Gastrocnemius medialis (tissue), 4 donors: ENCODE results near the gene EIF2AK2. TPM values are rescaled to one million over a fixed set of nuclear protein-coding genes. Genes with fewer than 3 reads are reported as not detected.

Experiments
- ATAC-seq, 2 donors: fragments of 150-250 bp; one replicate each; pipeline ENCODE4 v1.9.1; 2016
- DNase-seq, 2 donors: peaks; one replicate each; pipeline ENCODE4 v3.0.0-alpha.2; 2019
- H3K27ac ChIP-seq, 4 donors: fragments of 200-600 bp; sonication (generic); 1 replicate in 1 of 4; 2 replicates in 3 of 4; pipeline ENCODE4 v1.5.1; 2016 to 2018; ENCODE audit warnings: mild to moderate bottlenecking in 2 of 4, moderate library complexity in 1 of 4
- H3K27me3 ChIP-seq, 3 donors: fragments of 200-600 bp; sonication (generic) in 2 of 3; 1 replicate in 1 of 3; 2 replicates in 2 of 3; pipeline versions ENCODE4 v1.5.1 to v1.6.0; 2016 to 2019; ENCODE audit warnings: mild to moderate bottlenecking in 1 of 3, moderate library complexity in 1 of 3
- H3K36me3 ChIP-seq, 2 donors: fragments of 200-600 bp; sonication (generic) in 1 of 2; one replicate each; pipeline ENCODE4 v1.5.1; 2017 to 2018
- H3K4me1 ChIP-seq, 2 donors: fragments of 200-600 bp; sonication (generic) in 1 of 2; one replicate each; pipeline ENCODE4 v1.5.1; 2016 to 2017; ENCODE audit warnings: mild to moderate bottlenecking in 2 of 2
- H3K4me3 ChIP-seq, 4 donors: fragments of 200-600 bp; sonication (generic) in 3 of 4; 1 replicate in 1 of 4; 2 replicates in 3 of 4; pipeline ENCODE4 v1.5.1; 2016 to 2019; ENCODE audit warnings: mild to moderate bottlenecking in 2 of 4
- H3K9me3 ChIP-seq, 3 donors: fragments of 200-600 bp; sonication (generic) in 2 of 3; 1 replicate in 1 of 3; 2 replicates in 2 of 3; pipeline ENCODE4 v1.5.1; 2016 to 2019
- CTCF ChIP-seq, 5 experiments: fragments of 450-650 bp in 3 of 5; fragments of 200-600 bp in 2 of 5; sonication (generic) in 2 of 5; IDR thresholded peaks in 4 of 5; conservative IDR thresholded peaks in 1 of 5; 1 replicate in 4 of 5; 2 replicates in 1 of 5; pipeline ENCODE4 v1.5.1; 2016 to 2019; ENCODE audit warnings: antibody characterized with exemption in 5 of 5, mild to moderate bottlenecking in 3 of 5, moderate library complexity in 3 of 5
- POLR2A ChIP-seq, 2 donors: fragments of 450-650 bp; IDR thresholded peaks; one replicate each; pipeline ENCODE4 v1.6.1; 2017; ENCODE audit warnings: antibody characterized with exemption in 2 of 2, mild to moderate bottlenecking in 2 of 2, moderate library complexity in 2 of 2
- in situ Hi-C, 4 donors: fragments of 200-750 bp; cut with MboI; loops; one replicate each; pipeline versions ENCODE4 v1.15.0 to v1.8.0; 2017; ENCODE audit warnings: low sequenced_read_pairs in 4 of 4
- intact Hi-C: fragments of 100-400 bp; cut with DNase I; formaldehyde crosslinking; loops from one replicate; pipeline ENCODE4 v1.15.1; 2023; ENCODE audit warnings: low total_unique reads
- total RNA-seq, 4 donors: library from RNA; depleted of rRNA; stranded (reverse); fragments of >200 nt; gene quantifications; one replicate each; pipeline versions ENCODE4 v1.1.0 to v1.2.3, GENCODE V29; 2016

The EIF2AK2 gene
- total RNA-seq, 4 donors from 2014 or later, result 3.9 to 11.0 (median 6.9) TPM

- in situ Hi-C loops, result loop anchor here in 2 of 4 donors (25.0 kb wide), 1 partner anchor 719 kb away; no protein-coding TSS in a partner anchor
Observed at GRCh38 chr2:37168217-37168981, 11.6 kb upstream of the EIF2AK2 start.

GRCh38 chr2:37167636-37168180 is 10.9 kb upstream of the EIF2AK2 start:
- intact Hi-C loops, result no loop called here
- no peak for DNase-seq

More at GRCh38 chr2:37168217-37168981, 11.6 kb upstream of the EIF2AK2 start:
- no peaks in the 10 kb centered on the region for H3K36me3 ChIP-seq
- no peaks in the 10 kb centered on the region for H3K27me3 ChIP-seq
- intact Hi-C loops, result no loop called here
- no peaks in the 10 kb centered on the region for H3K4me1 ChIP-seq
- no peak for ATAC-seq
- H3K9me3 ChIP-seq, result no peaks in the 10 kb centered on the region
- H3K27ac ChIP-seq, result no peak overlapping the region
- DNase-seq, result no peak
- no peak for TF ChIP-seq POLR2A (IDR thresholded peaks at IDR 0.05)
- peak in 2 of 5 experiments; percentile 42 to 56 for TF ChIP-seq CTCF (IDR thresholded peaks at IDR 0.05 in 4 of 5, conservative IDR thresholded peaks at IDR 0.05 in 1 of 5)
- H3K4me3 ChIP-seq, result no peak overlapping the region

GRCh38 chr2:37164757-37165156 is 8.0 kb upstream of the EIF2AK2 start:
- Histone ChIP-seq H3K9me3 (no peaks in the 10 kb centered on the region), H3K27ac (no peak overlapping the region), H3K27me3 (no peaks in the 10 kb centered on the region), H3K36me3 (no peaks in the 10 kb centered on the region), H3K4me1 (no peaks in the 10 kb centered on the region), H3K4me3 (no peak overlapping the region)
- TF ChIP-seq CTCF (IDR thresholded peaks at IDR 0.05 in 4 of 5, conservative IDR thresholded peaks at IDR 0.05 in 1 of 5), result no peak
- in situ Hi-C loops (loop anchor here in 2 of 4 donors (25.0 kb wide), 1 partner anchor 723 kb away; no protein-coding TSS in a partner anchor), intact Hi-C loops (no loop called here)
- ATAC-seq (no peak), DNase-seq (no peak)

More at GRCh38 chr2:37167636-37168180, 10.9 kb upstream of the EIF2AK2 start:
- H3K27ac ChIP-seq, result no peak overlapping the region
- no peaks in the 10 kb centered on the region for H3K27me3 ChIP-seq
- no peaks in the 10 kb centered on the region for H3K9me3 ChIP-seq
- no peak for ATAC-seq
- H3K36me3 ChIP-seq, result no peaks in the 10 kb centered on the region
- no peak overlapping the region for H3K4me3 ChIP-seq
- no peaks in the 10 kb centered on the region for H3K4me1 ChIP-seq
- TF ChIP-seq CTCF (IDR thresholded peaks at IDR 0.05 in 4 of 5, conservative IDR thresholded peaks at IDR 0.05 in 1 of 5), result no peak
- TF ChIP-seq POLR2A (IDR thresholded peaks at IDR 0.05), result no peak
- in situ Hi-C loops, result loop anchor here in 2 of 4 donors (25.0 kb wide), 1 partner anchor 720 kb away; no protein-coding TSS in a partner anchor

- H3K36me3 ChIP-seq, result no peaks in the 10 kb centered on the region
- ATAC-seq (peak; percentile 53 to 58), DNase-seq (peak in 1 of 2 donors; percentile 14)
- H3K4me3 ChIP-seq, result peak overlapping the region; percentile 68 to 85 (median 76)
- no peaks in the 10 kb centered on the region for H3K9me3 ChIP-seq
- in situ Hi-C loops, result loop anchor here in 2 of 4 donors (25.0 kb wide), 1 partner anchor 731 kb away; no protein-coding TSS in a partner anchor
- intact Hi-C loops, result no loop called here
- no peaks in the 10 kb centered on the region for H3K27me3 ChIP-seq
- H3K4me1 ChIP-seq, result peaks cover 10% of the 10 kb centered on the region in 2 donors
- H3K27ac ChIP-seq, result peak overlapping the region; percentile 66 to 84 (median 78)
- TF ChIP-seq POLR2A (IDR thresholded peaks at IDR 0.05) (no peak), CTCF (IDR thresholded peaks at IDR 0.05 in 4 of 5, conservative IDR thresholded peaks at IDR 0.05 in 1 of 5) (no peak)
Observed at GRCh38 chr2:37156071-37156856, 516 bp downstream of the EIF2AK2 start.
